ENCODE data around the gene RIMKLB.

The RIMKLB gene

GRCh38 chr12:8680533-8680932 lies 17.3 kb upstream of the RIMKLB start:
- WGBS (ENCODE audit: extremely low coverage, insufficient coverage, insufficient read length): no CpG with 5 or more reads among the region's 9 CpGs

GRCh38 chr12:8681129-8681884 lies 16.5 kb upstream of the RIMKLB start:
- no peak overlapping the region for H3K4ac ChIP-seq (ENCODE audit: low read depth, low read length)
- H3K36me3 ChIP-seq (ENCODE audit: control insufficient read depth in 1 of 2, insufficient read depth in 2 of 2, low read length in 2 of 2): no peaks in the 10 kb centered on the region
- no peak overlapping the region for H3K23ac ChIP-seq (ENCODE audit: low read length)
- peak overlapping the region; percentile 2 for H4K8ac ChIP-seq (ENCODE audit: low read depth, low read length)
- H2AK5ac ChIP-seq (ENCODE audit: low read length): no peak overlapping the region
- H3K27ac ChIP-seq (ENCODE audit: low read depth, low read length): peak overlapping the region; percentile 88
- peak overlapping the region; percentile 79 for H4K91ac ChIP-seq (ENCODE audit: low read depth, low read length)
- peak overlapping the region; percentile 78 for H2BK120ac ChIP-seq (ENCODE audit: insufficient read depth, low read length, poor library complexity)
- H3K4me3 ChIP-seq (ENCODE audit: low read depth, low read length): no peak overlapping the region
- peaks cover 2% of the 10 kb centered on the region for H3K79me2 ChIP-seq (ENCODE audit: control insufficient read depth, insufficient read depth, low read length, poor library complexity)
- peak overlapping the region; percentile 58 for H2BK5ac ChIP-seq (ENCODE audit: low read depth, low read length, poor library complexity)
- no peak overlapping the region for H3K18ac ChIP-seq (ENCODE audit: low read length)
- peak overlapping the region; percentile 37 for H3K4me2 ChIP-seq (ENCODE audit: low read length)
- H3K27me3 ChIP-seq (ENCODE audit: insufficient read depth, low read length): no peaks in the 10 kb centered on the region
- H3K14ac ChIP-seq (ENCODE audit: low read length): peak overlapping the region; percentile 63
- peaks cover 13 to 28% of the 10 kb centered on the region in 2 experiments for H3K4me1 ChIP-seq (ENCODE audit: control insufficient read depth in 1 of 2, insufficient read depth in 2 of 2, low read length in 2 of 2)
- peaks cover 37% of the 10 kb centered on the region for H3K79me1 ChIP-seq (ENCODE audit: low read length)
- H3K9me3 ChIP-seq (ENCODE audit: insufficient read depth, low read depth, low read length): no peaks in the 10 kb centered on the region
- DNase-seq: peak; percentile 93 to 99
- no peak overlapping the region for H2AFZ ChIP-seq (ENCODE audit: insufficient read depth, low read length, poor library complexity)
- H4K12ac ChIP-seq (ENCODE audit: low read depth, low read length): no peak overlapping the region
- WGBS (ENCODE audit: extremely low coverage, insufficient coverage, insufficient read length): no CpG with 5 or more reads among the region's 11 CpGs
- no peak overlapping the region for H3K9ac ChIP-seq (ENCODE audit: low read length)
- H2BK12ac ChIP-seq (ENCODE audit: low read length): peak overlapping the region; percentile 83

More at GRCh38 chr12:8680533-8680932, 17.3 kb upstream of the RIMKLB start:
- no peak overlapping the region for H3K4me2 ChIP-seq (ENCODE audit: low read length)
- no peak overlapping the region for H2AFZ ChIP-seq (ENCODE audit: insufficient read depth, low read length, poor library complexity)
- H3K18ac ChIP-seq (ENCODE audit: low read length): no peak overlapping the region
- H3K9me3 ChIP-seq (ENCODE audit: insufficient read depth, low read depth, low read length): no peaks in the 10 kb centered on the region
- H3K27me3 ChIP-seq (ENCODE audit: insufficient read depth, low read length): no peaks in the 10 kb centered on the region
- H3K4ac ChIP-seq (ENCODE audit: low read depth, low read length): peak overlapping the region; percentile 2
- H3K27ac ChIP-seq (ENCODE audit: low read depth, low read length): peak overlapping the region; percentile 93
- no peak overlapping the region for H3K4me3 ChIP-seq (ENCODE audit: low read depth, low read length)
- H4K8ac ChIP-seq (ENCODE audit: low read depth, low read length): no peak overlapping the region
- no peak overlapping the region for H3K23ac ChIP-seq (ENCODE audit: low read length)
- H2BK12ac ChIP-seq (ENCODE audit: low read length): no peak overlapping the region
- H4K91ac ChIP-seq (ENCODE audit: low read depth, low read length): peak overlapping the region; percentile 93
- H3K9ac ChIP-seq (ENCODE audit: low read length): no peak overlapping the region
- peak overlapping the region; percentile 45 for H2BK5ac ChIP-seq (ENCODE audit: low read depth, low read length, poor library complexity)
- no peaks in the 10 kb centered on the region for H3K36me3 ChIP-seq (ENCODE audit: control insufficient read depth in 1 of 2, insufficient read depth in 2 of 2, low read length in 2 of 2)
- H4K12ac ChIP-seq (ENCODE audit: low read depth, low read length): no peak overlapping the region
- peak in 1 of 2 donors; percentile 33 for DNase-seq
- H2BK120ac ChIP-seq (ENCODE audit: insufficient read depth, low read length, poor library complexity): peak overlapping the region; percentile 84
- peaks cover 2% of the 10 kb centered on the region for H3K79me2 ChIP-seq (ENCODE audit: control insufficient read depth, insufficient read depth, low read length, poor library complexity)
- no peak overlapping the region for H2AK5ac ChIP-seq (ENCODE audit: low read length)
- peaks cover 13 to 28% of the 10 kb centered on the region in 2 experiments for H3K4me1 ChIP-seq (ENCODE audit: control insufficient read depth in 1 of 2, insufficient read depth in 2 of 2, low read length in 2 of 2)
- peaks cover 40% of the 10 kb centered on the region for H3K79me1 ChIP-seq (ENCODE audit: low read length)
- H3K14ac ChIP-seq (ENCODE audit: low read length): no peak overlapping the region

- Histone ChIP-seq H3K9me3 (ENCODE audit: insufficient read depth, low read depth, low read length) (no peaks in the 10 kb centered on the region), H3K4me2 (ENCODE audit: low read length) (no peak overlapping the region), H3K23ac (ENCODE audit: low read length) (no peak overlapping the region), H4K91ac (ENCODE audit: low read depth, low read length) (no peak overlapping the region), H2AFZ (ENCODE audit: insufficient read depth, low read length, poor library complexity) (no peak overlapping the region), H2BK12ac (ENCODE audit: low read length) (no peak overlapping the region), H3K4me3 (ENCODE audit: low read depth, low read length) (no peak overlapping the region), H4K8ac (ENCODE audit: low read depth, low read length) (no peak overlapping the region), H3K27ac (ENCODE audit: low read depth, low read length) (no peak overlapping the region), H3K4me1 (ENCODE audit: control insufficient read depth in 1 of 2, insufficient read depth in 2 of 2, low read length in 2 of 2) (peaks cover 10 to 17% of the 10 kb centered on the region in 2 experiments), H3K9ac (ENCODE audit: low read length) (no peak overlapping the region), H2BK120ac (ENCODE audit: insufficient read depth, low read length, poor library complexity) (no peak overlapping the region), H3K79me2 (ENCODE audit: control insufficient read depth, insufficient read depth, low read length, poor library complexity) (peaks cover 2% of the 10 kb centered on the region), H2AK5ac (ENCODE audit: low read length) (no peak overlapping the region), H3K27me3 (ENCODE audit: insufficient read depth, low read length) (no peaks in the 10 kb centered on the region), H4K12ac (ENCODE audit: low read depth, low read length) (no peak overlapping the region), H3K14ac (ENCODE audit: low read length) (no peak overlapping the region), H3K36me3 (ENCODE audit: control insufficient read depth in 1 of 2, insufficient read depth in 2 of 2, low read length in 2 of 2) (no peaks in the 10 kb centered on the region), H3K18ac (ENCODE audit: low read length) (no peak overlapping the region), H3K79me1 (ENCODE audit: low read length) (peaks cover 14% of the 10 kb centered on the region), H2BK5ac (ENCODE audit: low read depth, low read length, poor library complexity) (no peak overlapping the region), H3K4ac (ENCODE audit: low read depth, low read length) (no peak overlapping the region)
- no CpG with 5 or more reads among the region's 2 CpGs for WGBS (ENCODE audit: extremely low coverage, insufficient coverage, insufficient read length)
- DNase-seq: no peak
These were observed 12.7 kb upstream of the RIMKLB start for GRCh38 chr12:8685051-8685450.

- no peak overlapping the region for H4K91ac ChIP-seq (ENCODE audit: low read depth, low read length)
- H3K4me1 ChIP-seq (ENCODE audit: control insufficient read depth in 1 of 2, insufficient read depth in 2 of 2, low read length in 2 of 2): peaks cover 6% of the 10 kb centered on the region in 2 experiments
- H4K8ac ChIP-seq (ENCODE audit: low read depth, low read length): no peak overlapping the region
- no peak overlapping the region for H3K18ac ChIP-seq (ENCODE audit: low read length)
- no peaks in the 10 kb centered on the region for H3K9me3 ChIP-seq (ENCODE audit: insufficient read depth, low read depth, low read length)
- H3K27me3 ChIP-seq (ENCODE audit: insufficient read depth, low read length): no peaks in the 10 kb centered on the region
- no peak overlapping the region for H2BK5ac ChIP-seq (ENCODE audit: low read depth, low read length, poor library complexity)
- no CpG with 5 or more reads among the region's 2 CpGs for WGBS (ENCODE audit: extremely low coverage, insufficient coverage, insufficient read length)
- H2BK120ac ChIP-seq (ENCODE audit: insufficient read depth, low read length, poor library complexity): no peak overlapping the region
- H3K4ac ChIP-seq (ENCODE audit: low read depth, low read length): no peak overlapping the region
- H2AK5ac ChIP-seq (ENCODE audit: low read length): no peak overlapping the region
- H2BK12ac ChIP-seq (ENCODE audit: low read length): no peak overlapping the region
- peaks cover 2% of the 10 kb centered on the region for H3K79me2 ChIP-seq (ENCODE audit: control insufficient read depth, insufficient read depth, low read length, poor library complexity)
- H2AFZ ChIP-seq (ENCODE audit: insufficient read depth, low read length, poor library complexity): no peak overlapping the region
- H3K36me3 ChIP-seq (ENCODE audit: control insufficient read depth in 1 of 2, insufficient read depth in 2 of 2, low read length in 2 of 2): no peaks in the 10 kb centered on the region
- no peak overlapping the region for H3K14ac ChIP-seq (ENCODE audit: low read length)
- peak overlapping the region; percentile 69 for H3K27ac ChIP-seq (ENCODE audit: low read depth, low read length)
- H3K23ac ChIP-seq (ENCODE audit: low read length): no peak overlapping the region
- peak overlapping the region; percentile 32 for H3K4me2 ChIP-seq (ENCODE audit: low read length)
- H3K9ac ChIP-seq (ENCODE audit: low read length): no peak overlapping the region
- no peak overlapping the region for H3K4me3 ChIP-seq (ENCODE audit: low read depth, low read length)
- H4K12ac ChIP-seq (ENCODE audit: low read depth, low read length): no peak overlapping the region
- peaks cover 4% of the 10 kb centered on the region for H3K79me1 ChIP-seq (ENCODE audit: low read length)
- no peak for DNase-seq
These were observed 9.8 kb upstream of the RIMKLB start for GRCh38 chr12:8687846-8688601.

Measured in trophoblast cell (in vitro differentiated cells and primary cell).